Breast epithelium (tissue), 3 donors: ENCODE results near the gene SCARB1.

Source experiments
- CTCF ChIP-seq, 3 donors: fragments of 450-650 bp; IDR thresholded peaks; one replicate each; pipeline ENCODE4 v1.5.1; 2016 to 2017; ENCODE audit warnings: antibody characterized with exemption in 3 of 3, mild to moderate bottlenecking in 3 of 3, moderate library complexity in 3 of 3
- POLR2A ChIP-seq: fragments of 450-650 bp; IDR thresholded peaks from one replicate; pipeline ENCODE4 v1.6.1; 2016; ENCODE audit warnings: antibody characterized with exemption, mild to moderate bottlenecking, moderate library complexity

- no peak for TF ChIP-seq CTCF (IDR thresholded peaks at IDR 0.05)
- TF ChIP-seq POLR2A = no peak
Measured at GRCh38 chr12:124841558-124841945, 22.1 kb downstream of the SCARB1 start.
